ENCODE results near the gene MYO7B.
"Not testable (repeated sequence)": the region's sequence is repeated elsewhere in the genome, so short reads cannot be mapped to it uniquely, and the experiment has no call there.

The MYO7B gene

GRCh38 chr2:127524198-127524834 is 11.2 kb upstream of the MYO7B start:
- not testable (repeated sequence) for DNase-seq

GRCh38 chr2:127525691-127526131 is 9.8 kb upstream of the MYO7B start:
- peak; percentile 7 to 13 for DNase-seq

- DNase-seq = peak; percentile 82 to 86
These were observed 9.1 kb upstream of the MYO7B start, which contains the start of gene IWS1 for GRCh38 chr2:127526132-127527000. TSS of gene IWS1 (minus strand) at chr2:127526489. CDS start at chr2:127526208, 281 bp downstream.

- peak; percentile 9 to 10 for DNase-seq
These were observed 8.3 kb upstream of the MYO7B start for GRCh38 chr2:127527001-127527804.

- no peak for DNase-seq
These were observed 7.0 kb upstream of the MYO7B start for GRCh38 chr2:127528487-127528886.

GRCh38 chr2:127529416-127529815 is 6.1 kb upstream of the MYO7B start:
- not testable (repeated sequence) for DNase-seq

- no peak for DNase-seq
These were observed 5.0 kb upstream of the MYO7B start for GRCh38 chr2:127530245-127531140.

GRCh38 chr2:127531221-127531648 is 4.2 kb upstream of the MYO7B start:
- no peak for DNase-seq

GRCh38 chr2:127532296-127532695 is 3.2 kb upstream of the MYO7B start:
- no peak for DNase-seq

GRCh38 chr2:127535918-127536317 is 435 bp downstream of the MYO7B start:
- DNase-seq = no peak

GRCh38 chr2:127536707-127537541 is 1.4 kb downstream of the MYO7B start:
- DNase-seq = no peak

GRCh38 chr2:127537644-127538043 is 2.2 kb downstream of the MYO7B start:
- no peak for DNase-seq

- no peak for DNase-seq
These were observed 6.3 kb downstream of the MYO7B start for GRCh38 chr2:127541809-127542208.

GRCh38 chr2:127542231-127542630 is 6.7 kb downstream of the MYO7B start:
- DNase-seq = no peak

GRCh38 chr2:127543013-127543501 is 7.6 kb downstream of the MYO7B start:
- not testable (repeated sequence) for DNase-seq

GRCh38 chr2:127545189-127545588 is 9.7 kb downstream of the MYO7B start:
- DNase-seq = no peak

- DNase-seq = no peak
These were observed 10.3 kb downstream of the MYO7B start for GRCh38 chr2:127545796-127546195.

GRCh38 chr2:127546797-127547196 is 11.3 kb downstream of the MYO7B start:
- no peak for DNase-seq

- DNase-seq = no peak
These were observed 15.9 kb downstream of the MYO7B start for GRCh38 chr2:127551221-127551930.

GRCh38 chr2:127552336-127552735 is 16.9 kb downstream of the MYO7B start:
- DNase-seq = no peak
